GM19023 (cell line): ENCODE data around the gene YIPF1.
"Not testable (repeated sequence)": the region's sequence is repeated elsewhere in the genome, so short reads cannot be mapped to it uniquely, and the experiment has no call there.

ENCODE experiments used
- ATAC-seq: cut with Tn5 transposase; IDR thresholded peaks from one replicate; pipeline ENCODE4 v1.9.1; 2021; ENCODE audit warnings: mild to moderate bottlenecking, moderate library complexity; ENCODE audit not compliant: unreplicated experiment

Gene YIPF1

GRCh38 chr1:53842347-53842746, 47.2 kb downstream of the YIPF1 start:
- no peak for ATAC-seq

DNA sequence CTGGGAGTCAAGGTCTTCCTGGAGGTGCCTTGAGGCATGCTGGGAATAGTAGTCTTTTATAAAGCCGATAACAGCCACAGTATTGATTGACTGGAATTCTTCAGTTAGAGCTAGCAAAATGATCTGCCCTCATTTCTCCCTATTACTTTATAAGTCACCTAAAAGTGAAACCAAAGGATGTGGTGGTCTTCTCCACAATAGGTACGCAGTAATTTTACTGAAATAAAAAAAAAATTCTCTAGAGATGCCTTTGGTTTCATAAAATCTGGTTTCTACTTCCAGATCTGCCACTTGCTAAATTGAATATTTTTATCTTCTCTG, 51.0 kb downstream of the YIPF1 start:
- no peak for ATAC-seq

GRCh38 chr1:53837924-53838653, 51.5 kb downstream of the YIPF1 start, which contains the start of gene NDC1:
Gene NDC1, minus strand, starts transcription at chr1:53838296. Its CDS starts 35 bp downstream, at chr1:53838261.
- ATAC-seq: peak; percentile 87

- ATAC-seq: no peak
Measured at GRCh38 chr1:53837646-53837923, 52.0 kb downstream of the YIPF1 start.

DNA sequence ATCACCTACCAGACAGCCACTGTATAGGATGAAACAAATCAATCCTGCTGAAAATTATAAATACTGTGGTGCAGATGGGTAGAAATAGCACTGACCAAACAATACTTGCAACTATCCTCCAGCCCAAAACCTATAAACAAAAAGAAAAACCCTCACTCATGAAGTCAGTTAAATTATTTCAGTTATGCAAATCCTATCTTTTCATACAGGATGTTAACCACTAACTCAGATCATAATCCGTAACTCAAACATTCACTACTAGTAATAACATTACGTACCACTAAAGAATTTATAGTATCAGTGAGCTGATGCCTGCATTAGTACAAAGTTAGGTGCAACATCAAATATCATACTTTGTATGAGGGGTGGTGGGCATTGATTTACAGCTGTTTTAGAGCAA, 54.1 kb downstream of the YIPF1 start:
- no peak for ATAC-seq

- ATAC-seq: no peak
Measured at GRCh38 chr1:53834776-53835175, 54.8 kb downstream of the YIPF1 start.

GRCh38 chr1:53833393-53833792, 56.2 kb downstream of the YIPF1 start:
- ATAC-seq: no peak

DNA sequence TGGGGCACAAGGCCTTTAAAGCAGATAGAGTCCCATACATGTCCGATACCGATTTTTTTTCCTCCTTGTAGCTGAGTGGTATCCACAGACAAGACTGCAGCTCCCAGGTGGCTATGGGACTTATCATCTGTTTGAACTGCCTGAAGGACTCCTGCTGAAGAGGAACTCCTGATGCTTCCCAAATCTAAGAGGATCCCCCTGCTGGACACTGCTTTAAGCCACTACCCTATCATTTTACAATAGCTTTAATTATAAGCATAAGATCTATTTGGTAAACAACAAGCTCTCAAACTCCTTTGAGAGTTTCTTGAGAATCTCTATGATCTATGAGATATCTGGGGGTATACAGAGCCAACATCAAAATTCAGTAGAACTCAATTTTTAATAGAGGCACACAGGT, 63.2 kb downstream of the YIPF1 start:
- no peak for ATAC-seq

GRCh38 chr1:53825306-53825705, 64.3 kb downstream of the YIPF1 start:
- no peak for ATAC-seq

DNA sequence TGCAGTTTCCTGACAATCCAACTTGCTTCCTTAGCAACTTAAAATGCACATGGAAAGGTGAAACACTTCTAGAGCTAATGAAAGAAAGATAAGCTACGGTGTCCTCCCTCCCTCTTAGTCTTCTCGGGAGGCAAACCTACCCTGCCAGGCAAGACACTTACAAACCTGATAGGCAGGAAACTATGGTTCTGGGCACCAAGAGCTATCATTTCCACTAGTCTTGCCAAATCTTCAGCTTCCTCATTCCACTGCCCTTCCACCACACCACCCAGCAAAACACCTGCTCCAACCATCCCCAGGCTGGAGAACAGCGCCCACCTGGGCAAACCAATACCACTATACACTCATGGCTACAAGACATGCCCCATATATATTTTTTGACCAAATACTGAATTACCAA, 66.7 kb downstream of the YIPF1 start:
- no peak for ATAC-seq

DNA sequence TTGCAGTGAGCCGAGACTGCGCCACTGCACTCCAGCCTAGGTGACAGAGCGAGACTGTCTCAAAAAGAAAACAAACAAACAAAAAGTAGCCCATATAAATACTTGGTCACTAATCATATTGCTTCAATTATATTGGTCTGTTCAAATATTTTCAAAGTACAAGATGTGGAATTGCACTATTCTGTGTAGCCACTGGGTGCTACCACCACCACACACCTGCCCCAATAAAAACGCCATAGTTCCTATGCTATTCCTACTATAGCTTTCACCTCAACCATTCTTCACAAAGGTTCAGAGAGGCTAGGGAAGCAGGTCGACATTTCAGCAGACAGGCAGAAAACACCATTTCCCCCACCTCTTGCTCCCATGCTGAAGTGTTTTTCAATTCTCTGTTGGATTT, 68.2 kb downstream of the YIPF1 start:
- no peak for ATAC-seq

GRCh38 chr1:53819387-53819786, 70.2 kb downstream of the YIPF1 start:
- ATAC-seq: no peak

- not testable (repeated sequence) for ATAC-seq
Measured at GRCh38 chr1:53816584-53816983, 73.0 kb downstream of the YIPF1 start.

GRCh38 chr1:53815484-53815883, 74.1 kb downstream of the YIPF1 start:
- ATAC-seq: not testable (repeated sequence)

DNA sequence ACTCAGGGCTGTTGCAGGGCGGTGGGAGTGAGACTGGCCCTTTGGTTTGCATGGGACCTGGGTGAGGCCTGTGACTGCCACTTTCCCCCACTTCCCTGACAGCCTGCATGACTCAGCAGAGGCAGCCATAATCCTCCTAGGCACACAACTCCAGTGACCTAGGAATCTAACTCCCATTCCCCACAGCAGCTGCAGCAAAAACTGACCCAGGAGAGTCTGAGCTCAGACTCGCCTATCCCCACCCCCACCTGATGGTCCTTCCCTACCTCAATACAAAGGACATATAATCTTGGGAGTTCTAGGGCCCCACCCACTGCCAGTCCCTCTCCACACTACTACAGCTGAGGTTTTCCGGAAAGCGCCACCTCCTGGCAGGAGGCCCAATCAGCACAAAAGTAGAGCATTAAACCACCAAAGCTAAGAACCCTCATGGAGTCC, 78.2 kb downstream of the YIPF1 start:
- ATAC-seq: no peak

GRCh38 chr1:53810497-53810896, 79.1 kb downstream of the YIPF1 start:
- ATAC-seq: no peak

GRCh38 chr1:53810007-53810406, 79.6 kb downstream of the YIPF1 start:
- ATAC-seq: no peak

- ATAC-seq: no peak
Measured at GRCh38 chr1:53807916-53808315, 81.7 kb downstream of the YIPF1 start.

- no peak for ATAC-seq
Measured at GRCh38 chr1:53804791-53805505, 84.6 kb downstream of the YIPF1 start.

GRCh38 chr1:53804181-53804580, 85.4 kb downstream of the YIPF1 start:
- no peak for ATAC-seq
